CD4-positive, alpha-beta T cell treated with Interleukin-21 for 1 hour (primary cell): ENCODE results near the gene LPCAT3.
"Not testable (repeated sequence)": the region's sequence is repeated elsewhere in the genome, so short reads cannot be mapped to it uniquely, and the experiment has no call there.

Experiments
- DNase-seq: peaks from one replicate; pipeline ENCODE4 v3.0.0-alpha.2; 2020

LPCAT3 gene

DNA sequence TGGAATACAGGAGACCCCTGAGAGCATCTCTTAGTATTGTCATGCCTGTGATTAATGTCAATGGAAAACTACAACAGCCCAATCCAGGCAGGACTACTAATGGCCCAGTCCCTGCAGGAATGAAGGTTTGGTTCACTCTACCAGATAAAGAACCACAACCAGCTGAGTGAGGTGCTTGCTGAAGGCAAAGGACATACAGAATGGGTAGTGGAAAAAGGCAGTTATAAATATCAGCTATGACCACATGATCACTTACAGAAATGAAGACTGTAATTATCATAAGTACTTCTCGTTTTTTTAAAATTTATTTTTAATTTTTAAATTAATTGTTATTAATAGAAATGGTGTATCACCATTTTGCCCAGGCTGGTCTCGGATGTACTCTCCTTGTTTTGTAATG, 17.2 kb upstream of the LPCAT3 start:
- DNase-seq, result no peak

GRCh38 chr12:7034464-7034863, 16.2 kb upstream of the LPCAT3 start:
- no peak for DNase-seq

DNA sequence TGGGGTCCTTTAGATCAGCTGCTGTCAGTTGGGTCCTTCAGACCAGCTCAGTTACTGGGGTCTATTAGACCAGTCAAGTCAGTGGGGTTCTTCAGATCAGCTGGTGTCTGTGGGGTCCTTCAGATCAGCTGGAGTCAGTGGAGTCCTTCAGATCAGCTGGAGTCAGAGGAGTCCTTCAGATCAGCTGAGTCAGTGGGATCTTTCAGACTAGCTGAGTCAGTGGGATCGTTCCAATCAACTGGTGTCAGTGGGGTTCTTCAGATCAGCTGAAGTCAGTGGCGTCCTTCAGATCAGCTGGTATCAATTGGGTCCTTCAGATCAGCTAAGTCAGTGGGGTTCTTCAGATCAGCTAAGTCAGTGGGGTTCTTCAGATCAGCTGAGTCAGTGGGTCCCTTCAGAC, 14.7 kb upstream of the LPCAT3 start:
- DNase-seq, result no peak

GRCh38 chr12:7031306-7031705, 13.0 kb upstream of the LPCAT3 start:
- no peak for DNase-seq

- no peak for DNase-seq
Measured at GRCh38 chr12:7026854-7027253, 8.6 kb upstream of the LPCAT3 start.

DNA sequence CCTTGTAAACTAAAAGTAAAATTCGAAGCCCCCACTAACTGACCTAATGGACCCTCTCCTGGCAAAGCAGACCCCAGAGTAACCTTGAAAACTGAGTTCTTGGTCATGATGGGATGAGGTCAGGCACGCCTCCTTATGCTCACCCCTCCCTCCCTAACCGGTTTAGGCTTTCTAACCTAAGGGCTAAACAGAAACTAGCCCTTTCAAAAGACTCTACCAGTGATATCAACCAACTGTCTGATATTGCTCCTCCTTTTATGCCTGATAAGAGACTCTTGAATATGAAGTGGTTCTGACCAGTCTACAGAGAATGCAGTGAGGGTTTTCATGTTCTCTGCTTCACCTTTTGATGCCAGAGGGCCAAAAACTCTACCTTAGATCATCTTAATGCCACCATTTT, 4.8 kb upstream of the LPCAT3 start:
- DNase-seq, result no peak

GRCh38 chr12:7021956-7022355, 3.7 kb upstream of the LPCAT3 start:
- no peak for DNase-seq

- DNase-seq, result no peak
Measured at GRCh38 chr12:7019043-7019569, 830 bp upstream of the LPCAT3 start.

- DNase-seq, result no peak
Measured at GRCh38 chr12:7017870-7018349, 366 bp downstream of the LPCAT3 start.

- no peak for DNase-seq
Measured at GRCh38 chr12:7016958-7017571, 1.2 kb downstream of the LPCAT3 start.

DNA sequence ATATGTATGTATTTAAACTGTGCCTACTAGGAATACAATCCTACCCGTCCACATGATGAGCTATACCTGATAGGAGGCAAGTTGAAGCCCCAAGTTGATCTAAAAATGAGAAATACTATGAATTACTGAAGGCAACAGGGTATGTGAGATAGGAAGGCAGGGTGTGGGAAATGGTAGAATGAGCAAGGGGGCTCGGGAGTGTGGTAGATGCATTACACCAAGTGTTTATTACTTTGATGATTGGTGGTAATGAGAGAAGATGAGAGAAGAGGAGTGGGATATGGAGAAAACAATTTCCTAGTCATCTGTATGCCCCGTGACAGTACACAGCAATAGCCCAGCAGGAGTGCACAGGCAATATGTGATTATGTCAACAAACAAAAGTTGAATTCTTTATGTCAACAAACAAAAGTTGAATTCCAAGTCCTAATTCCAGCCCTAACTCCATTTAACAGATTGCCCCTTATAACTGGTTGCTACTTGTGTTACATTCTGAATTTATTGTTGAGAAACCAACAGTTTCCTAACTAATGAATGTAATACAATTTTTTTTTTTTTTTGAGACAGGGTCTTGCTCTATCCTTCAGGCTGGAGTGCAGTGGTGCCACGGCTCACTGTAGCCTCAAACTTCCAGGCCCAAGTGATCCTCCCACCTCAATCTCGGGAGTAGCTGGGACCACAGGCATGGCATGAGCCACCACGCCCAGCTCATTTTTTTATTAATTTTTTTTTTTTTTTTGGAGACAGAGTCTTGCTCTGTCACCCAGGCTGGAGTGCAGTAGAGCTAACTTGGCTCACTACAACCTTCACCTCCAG, 2.5 kb downstream of the LPCAT3 start:
- no peak for DNase-seq

GRCh38 chr12:7013101-7013500, 5.2 kb downstream of the LPCAT3 start:
- DNase-seq, result no peak

DNA sequence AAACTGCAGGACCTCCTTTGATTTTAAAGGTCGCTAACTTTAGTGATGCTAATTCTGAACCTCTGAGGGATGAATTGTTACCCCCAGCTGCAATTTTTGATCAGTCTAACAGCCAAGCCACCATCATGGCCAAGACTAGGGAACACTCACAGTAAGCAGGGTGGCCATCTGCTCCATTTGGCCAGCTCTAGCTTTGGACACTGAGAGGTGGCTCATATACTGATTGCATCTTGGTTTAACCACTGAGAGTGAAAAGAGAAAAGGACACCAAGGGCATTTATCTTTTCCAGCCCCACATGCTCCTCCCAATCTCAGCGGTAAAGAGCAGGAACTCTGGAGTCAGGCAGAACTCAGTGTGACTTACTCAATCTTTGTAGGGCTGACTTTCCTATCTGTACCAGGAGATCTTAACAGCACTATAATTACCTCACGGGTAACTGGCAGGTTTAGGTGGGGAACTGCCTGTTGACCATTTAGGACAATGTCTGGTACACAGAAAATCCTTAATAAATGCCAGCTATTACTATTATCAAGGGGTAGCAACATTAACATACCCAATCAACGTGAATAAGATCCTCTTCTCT, 6.2 kb downstream of the LPCAT3 start:
- no peak for DNase-seq

DNA sequence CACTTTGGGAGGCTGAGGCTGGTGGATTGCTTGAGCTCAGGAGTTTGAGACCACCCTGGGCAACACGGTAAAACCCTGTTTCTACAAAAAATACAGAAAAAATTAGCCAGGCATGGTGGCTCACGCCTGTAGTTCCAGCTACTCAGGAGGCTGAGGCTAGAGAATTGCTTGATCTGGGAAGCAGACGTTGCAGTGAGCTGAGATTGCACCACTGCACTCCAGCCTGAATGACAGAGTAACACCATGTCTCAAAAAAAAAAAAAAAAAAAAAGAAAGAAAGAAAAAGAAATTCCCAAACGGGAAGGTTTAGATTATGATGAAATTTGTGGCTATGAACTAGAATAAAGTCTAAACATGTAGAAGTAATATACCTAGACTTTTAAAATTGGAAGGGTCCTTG, 6.9 kb downstream of the LPCAT3 start:
- not testable (repeated sequence) for DNase-seq

DNA sequence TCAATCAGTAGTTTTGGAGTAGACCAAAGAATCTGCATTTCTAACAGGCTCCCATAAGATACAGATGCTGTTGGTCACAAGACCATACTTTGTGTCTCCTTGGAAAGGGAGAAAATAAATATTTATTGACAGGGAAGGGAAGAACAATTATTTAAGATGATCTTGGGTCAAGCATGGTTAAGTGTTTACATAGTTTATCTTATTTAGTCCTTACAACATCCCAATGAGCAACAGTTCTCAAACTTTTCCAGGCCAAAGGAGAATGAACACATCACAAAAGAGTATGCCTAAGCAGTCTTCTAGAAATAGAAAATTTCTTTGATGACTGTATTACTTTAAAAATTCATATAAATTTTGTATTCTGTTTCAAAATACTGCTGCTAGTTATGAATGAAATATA, 8.8 kb downstream of the LPCAT3 start:
- no peak for DNase-seq

- DNase-seq, result no peak
Measured at GRCh38 chr12:7008864-7009263, 9.4 kb downstream of the LPCAT3 start.

- no peak for DNase-seq
Measured at GRCh38 chr12:7006639-7007038, 11.6 kb downstream of the LPCAT3 start.

DNA sequence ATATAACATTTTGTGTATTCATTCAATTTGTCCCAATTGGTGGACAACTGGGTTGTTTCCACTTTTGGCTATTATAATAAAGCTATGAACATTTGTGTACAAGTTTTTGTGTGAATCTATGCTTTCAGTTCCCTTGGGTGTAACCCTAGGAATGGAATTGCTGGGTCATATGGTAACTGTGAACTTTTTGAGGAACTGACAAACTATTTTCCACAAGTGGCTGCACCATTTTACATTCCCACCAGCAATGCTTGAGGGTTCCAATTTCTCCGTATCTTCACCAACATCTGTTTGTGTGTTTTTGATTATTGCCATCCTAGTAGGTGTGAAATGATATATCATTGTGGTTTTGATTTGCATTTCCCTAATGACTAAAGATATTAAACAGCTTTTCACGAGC, 13.0 kb downstream of the LPCAT3 start:
- no peak for DNase-seq

DNA sequence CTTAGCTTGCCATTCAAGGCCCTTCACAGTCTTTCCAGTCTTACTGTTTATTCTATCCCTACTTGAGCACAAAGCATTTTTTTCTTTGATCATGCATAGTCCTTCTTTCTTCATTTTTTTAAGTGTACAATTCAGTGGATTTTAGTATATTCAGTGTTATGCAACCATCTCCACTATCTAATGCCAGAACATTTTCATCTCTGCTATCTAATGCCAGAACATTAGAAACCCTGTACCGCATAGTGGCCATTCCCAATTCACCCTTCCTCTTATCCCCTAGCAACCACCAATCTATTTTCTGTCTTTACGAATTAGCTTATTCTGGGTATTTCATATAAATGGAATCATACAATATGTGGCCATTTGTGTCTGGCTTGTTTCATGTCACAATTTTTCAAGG, 13.4 kb downstream of the LPCAT3 start:
- no peak for DNase-seq

DNA sequence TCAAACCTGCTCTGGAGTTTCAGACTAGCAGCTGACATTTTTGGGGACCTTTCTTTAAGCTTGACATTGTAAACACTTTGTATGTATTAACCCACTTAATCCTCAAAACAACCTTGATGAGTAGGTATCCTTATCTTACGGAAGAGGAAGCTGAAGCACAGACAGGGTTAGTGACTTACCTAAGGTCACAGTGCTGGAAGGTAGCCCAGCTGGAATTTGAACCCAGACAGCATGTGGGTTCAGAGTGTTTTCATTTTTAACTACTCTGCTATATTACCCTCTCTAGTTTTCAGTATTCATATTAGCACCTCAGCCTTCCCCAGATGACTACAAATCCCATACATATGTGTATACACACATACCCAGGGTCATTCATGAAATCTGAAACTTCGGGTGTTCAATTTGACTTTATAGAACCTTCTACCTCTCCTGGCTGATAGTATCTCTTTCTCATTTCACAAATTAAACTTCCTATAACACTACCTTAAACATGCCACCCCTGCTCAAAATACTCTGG, 13.9 kb downstream of the LPCAT3 start:
- DNase-seq, result no peak

GRCh38 chr12:7001921-7002591, 16.2 kb downstream of the LPCAT3 start:
- DNase-seq, result no peak

- DNase-seq, result no peak
Measured at GRCh38 chr12:6998715-6999451, 19.4 kb downstream of the LPCAT3 start.
